H1 (cell line): ENCODE measurements around the gene FLRT3.

Source experiments
- ATF3 ChIP-seq: IDR thresholded peaks from 2 replicates; pipeline ENCODE4 v1.6.1; 2011; ENCODE audit warnings: low read depth, mild to moderate bottlenecking, low read length; ENCODE audit not compliant: insufficient read depth
- E2F6 ChIP-seq: IDR thresholded peaks from 2 replicates; pipeline ENCODE4 v1.6.1; 2012; ENCODE audit warnings: inconsistent platforms
- JUND ChIP-seq: IDR thresholded peaks from 2 replicates; pipeline ENCODE4 v1.6.1; 2011; ENCODE audit warnings: mild to moderate bottlenecking, improper control_type of control experiment, low read length
- MAFK ChIP-seq: IDR thresholded peaks from 2 replicates; pipeline ENCODE4 v1.6.1; 2012; ENCODE audit warnings: low read depth, mild to moderate bottlenecking, improper control_type of control experiment, low read length
- RAD21 ChIP-seq, 2 experiments: IDR thresholded peaks in 1 of 2; conservative IDR thresholded peaks in 1 of 2; 2 replicates each; pipeline ENCODE4 v1.6.1; 2011; ENCODE audit warnings: low read depth in 2 of 2, low read length in 2 of 2, improper control_type of control experiment in 1 of 2, inconsistent platforms in 1 of 2, mild to moderate bottlenecking in 1 of 2, moderate library complexity in 1 of 2
- RFX5 ChIP-seq: IDR thresholded peaks from 2 replicates; pipeline ENCODE4 v1.6.1; 2011; ENCODE audit warnings: low read depth, low read length, improper control_type of control experiment, borderline replicate concordance
- YY1 ChIP-seq: IDR thresholded peaks from 2 replicates; pipeline ENCODE4 v1.6.1; 2011; ENCODE audit warnings: low read depth, mild to moderate bottlenecking, low read length
- TF ChIP-seq, protein P1 (sequence below), 3 experiments: IDR thresholded peaks; 1 replicate in 2 of 3; 2 replicates in 1 of 3; pipeline versions ENCODE4 v1.5.1 to v1.6.1; 2011; ENCODE audit warnings: low read length in 3 of 3, mild to moderate bottlenecking in 3 of 3, inconsistent platforms in 2 of 3, low read depth in 1 of 3, moderate library complexity in 1 of 3; ENCODE audit not compliant: insufficient read depth in 1 of 3; ENCODE audit errors: control extremely low read depth in 1 of 3

DNA sequence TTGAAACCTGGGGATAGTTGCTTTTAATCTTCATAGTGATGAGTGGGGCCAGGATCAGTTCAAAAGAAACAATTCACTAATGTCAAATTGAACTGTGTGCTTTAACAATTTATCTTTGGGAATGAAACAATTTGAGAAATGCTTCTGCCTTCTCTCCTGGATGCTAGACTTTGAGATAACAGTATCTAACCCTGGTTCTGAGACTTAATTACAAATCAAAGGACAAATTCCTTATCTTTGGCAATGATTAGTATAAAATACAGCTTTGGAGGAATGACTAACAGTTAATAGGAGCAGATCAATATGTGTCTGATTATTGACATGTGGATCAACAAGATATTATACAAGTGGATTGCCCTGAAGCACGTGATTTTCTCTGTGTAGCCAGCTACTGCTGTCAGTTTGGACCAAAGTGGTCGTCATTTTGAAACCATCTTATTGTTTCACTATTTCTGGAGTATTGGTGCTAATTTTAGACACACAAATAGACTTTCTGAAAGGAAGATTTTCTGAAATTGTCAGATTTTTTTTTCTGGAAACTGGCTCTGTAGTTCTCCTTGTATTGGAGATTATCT, 6.2 kb upstream of the FLRT3 start:
- TF ChIP-seq E2F6 (no peak), JUND (no peak), RAD21 (IDR thresholded peaks at IDR 0.05 in 1 of 2, conservative IDR thresholded peaks at IDR 0.05 in 1 of 2; ENCODE audit: low read depth in 2 of 2, low read length in 2 of 2) (no peak), YY1 (no peak), RFX5 (no peak), MAFK (no peak), ATF3 (no peak)
- TF ChIP-seq, protein P1, sequence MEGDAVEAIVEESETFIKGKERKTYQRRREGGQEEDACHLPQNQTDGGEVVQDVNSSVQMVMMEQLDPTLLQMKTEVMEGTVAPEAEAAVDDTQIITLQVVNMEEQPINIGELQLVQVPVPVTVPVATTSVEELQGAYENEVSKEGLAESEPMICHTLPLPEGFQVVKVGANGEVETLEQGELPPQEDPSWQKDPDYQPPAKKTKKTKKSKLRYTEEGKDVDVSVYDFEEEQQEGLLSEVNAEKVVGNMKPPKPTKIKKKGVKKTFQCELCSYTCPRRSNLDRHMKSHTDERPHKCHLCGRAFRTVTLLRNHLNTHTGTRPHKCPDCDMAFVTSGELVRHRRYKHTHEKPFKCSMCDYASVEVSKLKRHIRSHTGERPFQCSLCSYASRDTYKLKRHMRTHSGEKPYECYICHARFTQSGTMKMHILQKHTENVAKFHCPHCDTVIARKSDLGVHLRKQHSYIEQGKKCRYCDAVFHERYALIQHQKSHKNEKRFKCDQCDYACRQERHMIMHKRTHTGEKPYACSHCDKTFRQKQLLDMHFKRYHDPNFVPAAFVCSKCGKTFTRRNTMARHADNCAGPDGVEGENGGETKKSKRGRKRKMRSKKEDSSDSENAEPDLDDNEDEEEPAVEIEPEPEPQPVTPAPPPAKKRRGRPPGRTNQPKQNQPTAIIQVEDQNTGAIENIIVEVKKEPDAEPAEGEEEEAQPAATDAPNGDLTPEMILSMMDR (IDR thresholded peaks at IDR 0.05; ENCODE audit: control extremely low read depth in 1 of 3, insufficient read depth in 1 of 3, low read depth in 1 of 3, low read length in 3 of 3): no peak
